Colonic mucosa (tissue), 4 donors: Measurements from ENCODE around the gene DYNC2LI1. TPM values are rescaled to one million over a fixed set of nuclear protein-coding genes. Genes with fewer than 3 reads are reported as not detected.
A peak's percentile ranks its signal among the peaks of the same experiment; 100 is the strongest.

Experiments used
- DNase-seq: peaks from one replicate; pipeline ENCODE4 v3.0.0-alpha.2; 2020
- H3K27ac ChIP-seq: fragments of 200-600 bp; one replicate; pipeline ENCODE4 v1.8.0; 2021
- H3K27me3 ChIP-seq: fragments of 200-600 bp; one replicate; pipeline ENCODE4 v1.8.0; 2021
- H3K36me3 ChIP-seq: fragments of 200-600 bp; one replicate; pipeline ENCODE4 v1.8.0; 2021
- H3K4me1 ChIP-seq: fragments of 200-600 bp; one replicate; pipeline ENCODE4 v1.8.0; 2021; ENCODE audit warnings: mild to moderate bottlenecking
- H3K4me3 ChIP-seq: fragments of 200-600 bp; one replicate; pipeline ENCODE4 v1.8.0; 2021
- H3K9ac ChIP-seq, 2 donors: one replicate each; pipeline ENCODE4 v1.7.0; 2013; ENCODE audit warnings: control low read depth in 2 of 2, low read depth in 2 of 2, low read length in 2 of 2
- H3K9me3 ChIP-seq: fragments of 200-600 bp; one replicate; pipeline ENCODE4 v1.8.0; 2021
- CTCF ChIP-seq: fragments of 200-600 bp; IDR thresholded peaks from one replicate; pipeline ENCODE4 v1.8.0; 2022; ENCODE audit warnings: antibody characterized with exemption, mild to moderate bottlenecking
- intact Hi-C: fragments of 100-400 bp; cut with DNase I; formaldehyde crosslinking; loops from one replicate; pipeline ENCODE4 v1.14.1; 2022
- total RNA-seq, 2 donors: library from RNA; stranded (reverse); fragmentation: NEBNext Ultra II Directional in 1 of 2; extraction: Animal tissue kit (Norgen Biotek cat#: 25700) in 1 of 2; gene quantifications; one replicate each; pipeline ENCODE4 v1.2.1, GENCODE V29; 2021
- donor health status: healthy.
- donor health status: DM: no; HTN: no; CAD: no.
- donor health status: DM: no; HTN: no; CAD: no.

Gene DYNC2LI1
- total RNA-seq, 2 donors from 2014 or later, result 8.1 to 17.2 TPM

GRCh38 chr2:43810888-43811287, 37.0 kb downstream of the DYNC2LI1 start:
- H3K27me3 ChIP-seq, result no peaks in the 10 kb centered on the region
- no peak overlapping the region for H3K9ac ChIP-seq
- H3K36me3 ChIP-seq, result no peaks in the 10 kb centered on the region
- intact Hi-C loops, result no loop called here
- H3K4me1 ChIP-seq, result no peaks in the 10 kb centered on the region
- H3K9me3 ChIP-seq, result no peaks in the 10 kb centered on the region
- no peak for DNase-seq
- TF ChIP-seq CTCF, result no peak
- no peak overlapping the region for H3K4me3 ChIP-seq
- H3K27ac ChIP-seq, result no peak overlapping the region

GRCh38 chr2:43812006-43812405, 38.2 kb downstream of the DYNC2LI1 start:
- TF ChIP-seq CTCF, result no peak
- Histone ChIP-seq H3K27me3 (no peaks in the 10 kb centered on the region), H3K4me3 (no peak overlapping the region), H3K36me3 (no peaks in the 10 kb centered on the region), H3K9ac (no peak overlapping the region), H3K4me1 (no peaks in the 10 kb centered on the region), H3K27ac (no peak overlapping the region), H3K9me3 (no peaks in the 10 kb centered on the region)
- intact Hi-C loops, result no loop called here
- DNase-seq, result no peak

- Histone ChIP-seq H3K27ac (no peak overlapping the region), H3K9me3 (no peaks in the 10 kb centered on the region), H3K36me3 (no peaks in the 10 kb centered on the region), H3K9ac (no peak overlapping the region), H3K4me3 (no peak overlapping the region), H3K27me3 (no peaks in the 10 kb centered on the region), H3K4me1 (no peaks in the 10 kb centered on the region)
- TF ChIP-seq CTCF, result no peak
- intact Hi-C loops, result no loop called here
- DNase-seq, result no peak
These were observed 39.1 kb downstream of the DYNC2LI1 start for GRCh38 chr2:43812947-43813346.

- H3K27me3 ChIP-seq, result no peaks in the 10 kb centered on the region
- H3K9me3 ChIP-seq, result no peaks in the 10 kb centered on the region
- H3K9ac ChIP-seq, result no peak overlapping the region
- intact Hi-C loops, result no loop called here
- no peak overlapping the region for H3K4me3 ChIP-seq
- no peak for TF ChIP-seq CTCF
- H3K4me1 ChIP-seq, result no peaks in the 10 kb centered on the region
- no peaks in the 10 kb centered on the region for H3K36me3 ChIP-seq
- no peak overlapping the region for H3K27ac ChIP-seq
- no peak for DNase-seq
These were observed 40.9 kb downstream of the DYNC2LI1 start for GRCh38 chr2:43814711-43815110.

- H3K36me3 ChIP-seq, result no peaks in the 10 kb centered on the region
- H3K27ac ChIP-seq, result peak overlapping the region; percentile 74
- intact Hi-C loops, result no loop called here
- no peak overlapping the region for H3K4me3 ChIP-seq
- no peak for TF ChIP-seq CTCF
- peak; percentile 81 for DNase-seq
- no peaks in the 10 kb centered on the region for H3K27me3 ChIP-seq
- no peak overlapping the region for H3K9ac ChIP-seq
- H3K9me3 ChIP-seq, result no peaks in the 10 kb centered on the region
- H3K4me1 ChIP-seq, result no peaks in the 10 kb centered on the region
These were observed 44.9 kb downstream of the DYNC2LI1 start for GRCh38 chr2:43818761-43819160.
